ENCODE results near the gene CHST4.
"Not testable (repeated sequence)": the region's sequence is repeated elsewhere in the genome, so short reads cannot be mapped to it uniquely, and the experiment has no call there.

Gene CHST4

DNA sequence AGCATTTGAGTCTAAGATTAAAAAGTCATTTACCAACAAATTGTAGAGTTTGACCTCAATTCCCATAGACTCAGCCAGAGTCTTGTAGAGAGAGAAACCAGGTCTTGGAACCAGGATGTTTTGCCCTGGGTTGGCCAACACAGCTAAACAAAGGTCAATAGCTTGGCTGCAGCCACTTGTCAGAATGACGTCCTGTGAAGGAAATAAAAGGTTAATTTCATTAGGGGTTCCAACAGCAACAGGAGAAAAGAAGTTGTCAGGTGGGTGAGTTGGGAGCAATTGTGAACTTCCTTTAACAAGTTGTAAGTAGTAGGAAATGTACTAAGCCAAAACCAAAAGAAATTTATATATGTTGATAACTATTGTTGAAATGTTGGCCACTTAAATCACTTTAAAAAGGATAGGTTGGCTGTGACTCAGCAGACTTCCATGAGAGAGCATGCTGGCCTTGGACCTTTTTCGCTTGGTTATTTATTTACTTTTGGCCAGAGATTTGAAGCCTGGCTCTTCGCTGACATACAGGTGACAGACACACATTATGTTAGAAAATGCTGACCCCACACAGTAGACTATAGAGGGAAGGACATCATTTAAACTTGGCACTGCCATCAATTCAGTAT, 46.4 kb downstream of the CHST4 start:
- DNase-seq, result no peak

DNA sequence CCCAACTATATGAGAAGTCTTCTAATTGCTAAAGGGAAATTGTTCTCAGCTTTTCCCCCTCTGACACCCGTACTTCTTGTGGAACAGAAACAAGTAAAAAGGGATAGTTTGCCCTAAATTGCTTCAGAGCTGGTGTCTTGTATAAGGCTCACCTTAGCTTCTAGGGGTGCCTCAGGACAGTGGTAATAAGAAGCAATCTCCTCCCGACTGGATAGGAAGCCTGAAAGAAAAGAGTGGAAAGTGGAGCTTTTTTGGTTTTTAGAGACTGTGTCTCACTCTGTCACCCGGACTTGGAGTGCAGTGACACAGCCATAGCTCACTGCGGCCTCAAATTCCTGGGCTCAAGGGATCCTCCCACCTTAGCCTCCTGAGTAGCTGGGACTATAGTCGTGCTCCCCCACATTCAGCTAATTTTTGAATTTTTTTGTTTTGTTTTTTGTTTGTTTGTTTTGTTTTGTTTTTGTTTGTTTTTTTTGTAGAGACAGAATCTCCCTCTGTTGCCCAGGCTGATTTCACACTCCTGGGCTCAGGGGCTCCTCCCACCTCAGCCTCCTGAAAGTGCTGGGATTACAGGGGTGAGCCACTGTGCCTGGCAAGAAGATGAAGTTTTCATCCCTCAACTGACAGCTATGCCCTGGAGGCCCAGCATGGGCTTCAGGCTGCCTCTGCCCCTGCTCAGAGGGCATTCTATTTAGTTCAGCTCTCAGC, 47.3 kb downstream of the CHST4 start:
- DNase-seq, result no peak

DNA sequence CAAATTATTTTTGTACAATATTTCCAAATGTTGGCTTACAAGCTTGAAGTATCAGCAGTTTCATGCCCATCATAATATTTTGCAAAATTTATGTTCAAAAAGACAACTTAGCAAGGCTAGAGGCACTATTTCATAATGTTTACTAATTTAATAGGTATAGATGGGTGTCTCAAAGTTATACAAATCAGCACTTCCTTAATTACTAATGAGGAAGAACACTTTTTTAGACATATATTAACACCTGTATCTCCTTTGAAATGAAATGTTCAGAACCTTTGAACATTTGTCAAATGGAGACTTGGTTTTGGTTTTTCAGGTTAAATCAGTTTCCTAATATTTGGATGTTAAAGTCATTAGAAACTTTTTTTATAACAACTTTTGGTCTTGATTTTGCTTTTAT, 48.5 kb downstream of the CHST4 start:
- DNase-seq, result no peak

DNA sequence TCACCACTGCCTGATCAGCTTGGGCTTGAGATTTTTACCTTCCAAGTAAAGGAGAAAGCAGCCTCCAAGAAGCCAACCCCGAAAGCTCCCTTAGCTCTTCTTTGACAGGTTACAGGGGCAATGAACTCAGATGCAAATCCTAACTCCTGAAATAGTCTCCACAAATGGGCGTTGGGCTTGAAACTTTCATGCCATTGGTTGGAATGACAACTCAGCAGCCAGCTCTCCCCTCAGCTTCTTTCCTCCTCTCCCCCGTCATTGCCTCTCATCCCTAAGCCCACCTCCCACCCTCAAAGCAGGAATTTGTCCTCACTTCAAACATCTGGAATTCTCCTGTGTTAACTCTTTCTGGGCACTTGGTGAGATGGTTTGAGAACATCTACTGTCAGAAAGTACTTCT, 50.7 kb downstream of the CHST4 start, which contains the start of gene TAT:
TAT (minus strand) TSS at position 122 of the 400 bp plus-strand sequence. CDS start 677 bp downstream, outside the sequence.
- DNase-seq, result no peak

DNA sequence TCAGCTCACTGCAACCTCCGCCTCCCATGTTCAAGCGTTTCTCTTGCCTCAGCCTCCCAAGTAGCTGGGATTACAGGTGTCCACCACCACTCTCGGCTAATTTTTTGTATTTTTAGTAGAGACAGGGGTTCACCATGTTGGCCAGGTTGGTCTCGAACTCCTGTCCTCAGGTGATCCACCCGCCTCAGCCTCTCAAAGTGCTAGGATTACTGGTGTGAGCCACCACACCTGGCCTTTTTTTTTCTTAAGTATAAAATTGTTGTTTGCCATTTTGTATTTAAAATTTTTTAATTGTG, 56.3 kb downstream of the CHST4 start:
- not testable (repeated sequence) for DNase-seq

DNA sequence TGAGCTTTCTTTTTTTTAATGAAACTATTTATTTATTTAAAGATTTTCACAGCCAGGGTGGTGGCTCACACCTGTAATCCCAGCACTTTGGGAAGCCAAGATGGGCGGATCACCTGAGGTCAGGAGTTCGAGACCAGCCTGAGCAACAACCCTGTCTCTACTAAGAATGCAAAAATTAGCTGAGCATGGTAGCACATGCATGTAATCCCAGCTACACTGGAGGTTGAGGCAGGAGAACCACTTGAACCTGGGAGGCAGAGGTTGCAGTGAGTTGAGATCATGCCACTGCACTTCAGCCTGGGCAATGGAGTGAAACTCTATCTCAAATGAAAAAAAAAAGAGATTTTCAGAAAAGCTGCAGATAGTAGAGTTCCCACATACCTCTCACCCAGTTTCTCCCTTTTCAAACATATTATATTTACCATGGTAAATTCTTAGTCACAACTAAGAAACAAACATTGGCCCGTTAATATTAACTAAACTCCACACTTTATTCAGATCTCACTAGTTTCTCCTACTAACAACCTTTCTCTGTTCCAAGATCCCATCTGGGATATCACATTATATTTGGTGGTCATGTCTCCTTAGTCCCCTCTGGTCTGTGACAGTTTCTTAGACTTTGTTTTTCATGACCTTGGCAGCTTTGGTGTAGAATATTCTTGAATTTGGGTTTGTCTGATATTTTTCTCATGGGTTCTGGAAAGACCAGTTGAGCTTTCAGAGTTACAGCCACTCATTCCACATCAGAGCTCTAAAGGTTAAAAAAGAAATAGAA, 58.5 kb downstream of the CHST4 start:
- no peak for DNase-seq

DNA sequence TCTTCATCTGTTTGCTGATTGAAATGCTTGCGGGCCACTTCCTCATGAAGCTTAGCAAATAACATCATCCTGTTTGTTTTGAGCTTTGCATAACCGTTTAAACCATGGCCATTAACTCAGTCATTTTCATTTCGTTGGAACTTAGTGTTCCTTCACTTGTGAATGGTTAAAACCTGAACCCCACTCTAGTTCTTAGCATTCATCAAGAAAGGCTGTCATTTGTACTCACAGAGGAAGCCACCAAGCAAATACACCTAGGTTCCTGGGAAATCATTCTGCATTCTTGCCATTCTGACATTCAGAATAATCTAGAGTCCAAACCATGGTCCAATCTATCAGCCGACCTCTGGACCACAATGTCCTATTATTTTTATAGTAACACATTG, 59.1 kb downstream of the CHST4 start:
- DNase-seq, result no peak

All from stimulated activated CD4-positive, alpha-beta T cell treated with anti-CD3 and anti-CD28 coated beads, Interleukin-1b, Interleukin-23, amount 100 ng/mL, for 48 hours (primary cell).